ENCODE results near the gene PON1. TPM values are rescaled to one million over a fixed set of nuclear protein-coding genes. Genes with fewer than 3 reads are reported as not detected.

Gene PON1
- polyA plus RNA-seq, 1 of the 3 experiments (the other 2 are of a cell fraction): not detected

- TF ChIP-seq RAD21 (IDR thresholded peaks at IDR 0.05; ENCODE audit: low read length) (no peak), GATA2 (CRISPR knock-in tag; IDR thresholded peaks at IDR 0.05) (no peak), POLR2AphosphoS5 (IDR thresholded peaks at IDR 0.05; ENCODE audit: low read depth, low read length) (no peak), RXRA (IDR thresholded peaks at IDR 0.05; ENCODE audit: borderline replicate concordance, low read depth) (no peak)
- TF ChIP-seq, protein P1, sequence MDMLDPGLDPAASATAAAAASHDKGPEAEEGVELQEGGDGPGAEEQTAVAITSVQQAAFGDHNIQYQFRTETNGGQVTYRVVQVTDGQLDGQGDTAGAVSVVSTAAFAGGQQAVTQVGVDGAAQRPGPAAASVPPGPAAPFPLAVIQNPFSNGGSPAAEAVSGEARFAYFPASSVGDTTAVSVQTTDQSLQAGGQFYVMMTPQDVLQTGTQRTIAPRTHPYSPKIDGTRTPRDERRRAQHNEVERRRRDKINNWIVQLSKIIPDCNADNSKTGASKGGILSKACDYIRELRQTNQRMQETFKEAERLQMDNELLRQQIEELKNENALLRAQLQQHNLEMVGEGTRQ (IDR thresholded peaks at IDR 0.05; ENCODE audit: borderline replicate concordance, low read depth, low read length): no peak
Measured at GRCh38 chr7:95253986-95254385, 70.3 kb downstream of the PON1 start (continued).

- Histone ChIP-seq H3K9me2 (no peaks in the 10 kb centered on the region), H3F3A (replicated peaks; ENCODE audit: insufficient read depth) (no peaks in the 10 kb centered on the region), H3K27ac (ENCODE audit: low read depth in 2 of 2, low read length in 1 of 2) (no peak overlapping the region), H3K4me2 (no peak overlapping the region), H2AFZ (ENCODE audit: low read depth) (no peak overlapping the region), H3K9ac (no peak overlapping the region), H3K4me3 (ENCODE audit: low read depth in 2 of 2, low read length in 1 of 2) (no peak overlapping the region), H3K9me3 (no peaks in the 10 kb centered on the region), H3K36me3 (replicated peaks in 1 of 2; ENCODE audit: control insufficient read depth in 1 of 2, insufficient read depth in 2 of 2, low read length in 1 of 2) (no peaks in the 10 kb centered on the region), H4K20me1 (ENCODE audit: insufficient read depth) (no peaks in the 10 kb centered on the region), H3K27me3 (ENCODE audit: insufficient read depth) (no peaks in the 10 kb centered on the region), H3K4me1 (ENCODE audit: control insufficient read depth in 1 of 2, insufficient read depth in 2 of 2, low read depth in 1 of 2, low read length in 1 of 2) (peaks cover 0 to 3% of the 10 kb centered on the region in 2 experiments; a peak in 1 of 4 replicates), H3K79me2 (ENCODE audit: insufficient read depth) (no peaks in the 10 kb centered on the region)
- CTCF ChIA-PET: interaction anchor here (5.3 kb wide), 1 partner anchor 225 kb away, joined by 17 read pairs; no protein-coding TSS in a partner anchor
- POLR2A ChIA-PET: no interaction called here
- DNase-seq: no peak
- TF ChIP-seq JUND (IDR thresholded peaks at IDR 0.05) (no peak), FOSL2 (IDR thresholded peaks at IDR 0.05; ENCODE audit: borderline replicate concordance, low read depth) (no peak), TEAD4 (IDR thresholded peaks at IDR 0.05; ENCODE audit: borderline replicate concordance, insufficient read depth) (no peak), RCOR1 (IDR thresholded peaks at IDR 0.05; ENCODE audit: low read length) (no peak), RFX5 (IDR thresholded peaks at IDR 0.05; ENCODE audit: low read length) (no peak), YY1 (IDR thresholded peaks at IDR 0.05; ENCODE audit: low read depth) (no peak), EZH2phosphoT487 (IDR thresholded peaks at IDR 0.05; ENCODE audit: borderline replicate concordance, low read depth) (no peak), NFIC (IDR thresholded peaks at IDR 0.05; ENCODE audit: borderline replicate concordance) (no peak), ZBTB33 (IDR thresholded peaks at IDR 0.05; ENCODE audit: borderline replicate concordance, low read depth) (no peak)
- TF ChIP-seq, protein P2, sequence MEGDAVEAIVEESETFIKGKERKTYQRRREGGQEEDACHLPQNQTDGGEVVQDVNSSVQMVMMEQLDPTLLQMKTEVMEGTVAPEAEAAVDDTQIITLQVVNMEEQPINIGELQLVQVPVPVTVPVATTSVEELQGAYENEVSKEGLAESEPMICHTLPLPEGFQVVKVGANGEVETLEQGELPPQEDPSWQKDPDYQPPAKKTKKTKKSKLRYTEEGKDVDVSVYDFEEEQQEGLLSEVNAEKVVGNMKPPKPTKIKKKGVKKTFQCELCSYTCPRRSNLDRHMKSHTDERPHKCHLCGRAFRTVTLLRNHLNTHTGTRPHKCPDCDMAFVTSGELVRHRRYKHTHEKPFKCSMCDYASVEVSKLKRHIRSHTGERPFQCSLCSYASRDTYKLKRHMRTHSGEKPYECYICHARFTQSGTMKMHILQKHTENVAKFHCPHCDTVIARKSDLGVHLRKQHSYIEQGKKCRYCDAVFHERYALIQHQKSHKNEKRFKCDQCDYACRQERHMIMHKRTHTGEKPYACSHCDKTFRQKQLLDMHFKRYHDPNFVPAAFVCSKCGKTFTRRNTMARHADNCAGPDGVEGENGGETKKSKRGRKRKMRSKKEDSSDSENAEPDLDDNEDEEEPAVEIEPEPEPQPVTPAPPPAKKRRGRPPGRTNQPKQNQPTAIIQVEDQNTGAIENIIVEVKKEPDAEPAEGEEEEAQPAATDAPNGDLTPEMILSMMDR (IDR thresholded peaks at IDR 0.05): no peak
- WGBS (ENCODE audit: low lambda C conversion rate): 56% methylated on average over 1 of the region's 1 CpG
Measured at GRCh38 chr7:95251966-95252365, 72.4 kb downstream of the PON1 start.

Measured in SK-N-SH (cell line).